Activated CD4-positive, alpha-beta T cell treated with anti-CD3 and anti-CD28 coated beads, Interleukin-2, amount 50 U/mL, for 16 hours (primary cell): ENCODE data around the gene CLK3.
"Not testable (repeated sequence)": the region's sequence is repeated elsewhere in the genome, so short reads cannot be mapped to it uniquely, and the experiment has no call there.

ENCODE experiments used
- DNase-seq: peaks from one replicate; pipeline ENCODE4 v3.0.0-alpha.2; 2020

CLK3 gene

GRCh38 chr15:74615508-74616365, at the start of gene CLK3:
Gene CLK3, plus strand, starts transcription at chr15:74615836. Its CDS starts 3,361 bp downstream, at chr15:74619197.
- DNase-seq, result peak; percentile 95

DNA sequence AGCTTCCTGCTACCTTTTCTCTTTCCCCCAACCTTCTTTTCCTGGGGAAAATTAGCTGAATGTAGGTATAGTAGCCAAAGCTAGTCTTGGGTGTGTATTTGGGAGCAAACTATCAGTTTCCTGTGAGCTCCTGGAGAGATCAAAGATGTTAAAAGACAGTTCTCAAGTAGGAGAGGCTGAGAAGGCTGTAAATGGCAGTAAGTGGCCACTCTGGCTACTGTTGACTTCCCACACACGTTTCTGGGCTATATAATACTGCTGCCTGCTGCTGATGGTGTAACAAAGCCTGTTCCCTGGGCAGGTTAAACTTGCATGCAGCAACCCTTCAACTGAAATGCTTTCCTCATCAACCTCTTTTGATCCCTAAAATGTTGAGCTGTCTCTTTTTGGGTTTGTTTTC, 47.0 kb upstream of the CLK3 start:
- no peak for DNase-seq

GRCh38 chr15:74569731-74570070, 45.9 kb upstream of the CLK3 start:
- DNase-seq, result no peak

- no peak for DNase-seq
Observed at GRCh38 chr15:74571191-74571590, 44.4 kb upstream of the CLK3 start.

GRCh38 chr15:74573987-74574386, 41.6 kb upstream of the CLK3 start:
- peak; percentile 23 for DNase-seq

- DNase-seq, result no peak
Observed at GRCh38 chr15:74578496-74578994, 37.1 kb upstream of the CLK3 start.

DNA sequence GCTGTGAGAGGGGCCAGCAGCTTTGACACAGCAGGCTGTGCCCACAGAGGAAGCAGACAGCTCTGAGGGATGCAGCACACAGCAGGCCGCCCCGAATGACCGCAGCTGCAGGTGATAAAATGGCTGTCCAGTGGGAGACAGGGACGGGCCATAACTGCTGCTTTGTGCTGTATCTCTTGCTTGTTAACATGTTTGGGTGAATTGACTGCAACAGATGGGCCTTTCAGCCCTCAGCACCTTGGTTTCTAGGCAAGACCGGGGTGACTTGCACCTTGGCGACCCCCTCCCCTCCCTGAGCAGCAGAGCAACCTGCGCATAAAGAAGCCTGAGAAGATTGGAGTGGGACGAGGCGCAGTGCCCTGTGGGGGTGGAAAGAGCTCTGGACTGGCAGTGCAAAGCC, 36.6 kb upstream of the CLK3 start:
- no peak for DNase-seq

- peak; percentile 20 for DNase-seq
Observed at GRCh38 chr15:74580538-74581350, 34.9 kb upstream of the CLK3 start.

GRCh38 chr15:74584204-74584603, 31.4 kb upstream of the CLK3 start:
- DNase-seq, result no peak

DNA sequence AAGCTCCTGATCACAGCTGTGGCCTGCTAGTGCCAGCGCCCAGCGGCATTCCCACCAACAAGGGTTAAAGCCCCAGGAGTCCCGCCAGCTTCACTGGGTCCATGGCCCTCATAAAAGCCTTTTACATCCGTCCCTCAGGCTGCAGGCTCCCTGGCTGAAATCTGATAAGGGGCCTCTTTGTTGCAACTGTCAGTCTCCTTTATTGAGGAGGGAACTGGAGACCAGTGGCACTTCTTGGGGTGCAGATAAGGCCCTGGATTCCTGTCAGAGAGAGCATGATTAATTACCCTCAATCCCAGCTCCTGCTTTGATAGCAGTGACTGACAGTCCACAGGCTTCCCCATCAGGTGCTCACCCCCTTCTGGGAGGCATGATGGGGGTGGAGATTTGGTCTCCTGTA, 30.9 kb upstream of the CLK3 start:
- DNase-seq, result no peak

GRCh38 chr15:74585191-74585590, 30.4 kb upstream of the CLK3 start:
- DNase-seq, result no peak

DNA sequence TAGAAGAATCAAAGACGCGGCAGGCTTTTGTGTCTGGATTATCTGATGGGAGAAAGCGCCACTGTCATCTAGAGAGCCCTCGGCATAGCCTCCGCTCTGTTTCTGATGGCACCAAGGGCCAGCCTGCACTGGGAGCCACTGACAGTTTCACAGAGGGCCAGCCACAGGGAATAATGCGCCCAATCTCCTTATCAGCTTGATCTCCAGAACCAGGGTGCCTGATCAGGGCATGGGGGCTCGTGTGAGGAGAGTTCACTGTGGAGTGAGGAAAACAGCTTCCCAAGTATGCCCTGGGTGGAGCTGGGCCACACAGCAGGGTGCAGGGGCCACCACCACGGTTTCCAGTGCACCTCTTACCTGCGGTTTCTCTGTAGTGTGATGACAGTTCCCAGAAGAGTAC, 29.8 kb upstream of the CLK3 start:
- no peak for DNase-seq

GRCh38 chr15:74589826-74590225, 25.8 kb upstream of the CLK3 start:
- no peak for DNase-seq

DNA sequence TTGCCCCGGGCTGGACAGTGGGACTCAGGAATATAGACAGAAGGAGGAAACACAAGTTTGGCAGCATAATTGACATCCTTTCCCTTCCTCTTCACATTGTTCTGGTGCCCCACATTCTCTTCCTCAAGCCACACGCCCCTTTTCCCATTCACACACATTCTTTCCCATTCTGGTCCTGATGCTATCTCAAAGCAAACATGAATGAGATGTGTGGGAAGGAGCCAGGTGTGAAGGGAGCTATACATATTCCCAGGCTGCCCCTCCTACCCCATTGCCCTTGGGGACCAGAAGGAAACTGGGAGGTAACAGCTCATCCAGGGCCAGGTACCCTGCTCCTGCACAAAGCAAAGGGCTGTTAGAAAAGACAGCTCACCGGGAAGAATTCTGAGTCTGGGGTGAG, 23.4 kb upstream of the CLK3 start:
- DNase-seq, result no peak

DNA sequence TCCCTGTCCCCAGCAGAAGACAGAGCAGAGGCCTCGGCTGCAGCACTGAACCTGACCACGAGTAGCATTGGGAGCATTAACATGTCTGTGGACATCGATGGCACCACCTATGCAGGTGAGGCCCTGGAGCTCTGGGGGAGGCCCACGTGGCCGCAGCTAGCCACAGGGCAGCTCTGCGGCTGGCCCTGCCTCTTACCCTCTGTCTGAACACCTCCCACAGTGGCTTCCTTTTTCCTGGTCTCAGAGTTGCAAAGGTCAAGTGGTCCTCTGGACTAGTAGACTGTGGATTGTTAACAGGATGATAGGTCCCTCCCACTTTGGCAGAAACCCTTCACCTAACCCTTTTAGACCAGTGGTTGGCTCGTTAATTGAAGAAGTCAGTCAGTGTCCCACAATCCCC, 22.5 kb upstream of the CLK3 start:
- no peak for DNase-seq

GRCh38 chr15:74594455-74594854, 21.2 kb upstream of the CLK3 start:
- no peak for DNase-seq

DNA sequence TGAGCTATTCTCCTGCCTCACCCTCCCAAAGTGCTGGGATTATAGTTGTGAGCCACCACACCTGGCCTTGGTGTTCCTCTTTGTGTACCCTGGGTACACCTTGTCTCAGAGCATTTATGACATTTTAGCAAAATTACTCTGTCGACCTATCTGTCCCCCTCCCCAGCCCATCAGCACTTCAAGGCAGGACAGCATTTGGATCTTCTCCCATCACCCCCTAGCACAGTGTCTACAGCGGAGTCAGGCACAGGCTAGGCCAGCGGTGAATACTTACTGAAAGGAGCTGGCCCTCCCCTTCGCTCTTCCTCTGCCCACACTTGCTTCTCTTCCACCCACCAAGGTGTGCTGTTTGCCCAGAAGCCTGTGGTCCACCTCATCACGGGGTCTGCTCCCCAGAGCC, 20.4 kb upstream of the CLK3 start:
- DNase-seq, result no peak

DNA sequence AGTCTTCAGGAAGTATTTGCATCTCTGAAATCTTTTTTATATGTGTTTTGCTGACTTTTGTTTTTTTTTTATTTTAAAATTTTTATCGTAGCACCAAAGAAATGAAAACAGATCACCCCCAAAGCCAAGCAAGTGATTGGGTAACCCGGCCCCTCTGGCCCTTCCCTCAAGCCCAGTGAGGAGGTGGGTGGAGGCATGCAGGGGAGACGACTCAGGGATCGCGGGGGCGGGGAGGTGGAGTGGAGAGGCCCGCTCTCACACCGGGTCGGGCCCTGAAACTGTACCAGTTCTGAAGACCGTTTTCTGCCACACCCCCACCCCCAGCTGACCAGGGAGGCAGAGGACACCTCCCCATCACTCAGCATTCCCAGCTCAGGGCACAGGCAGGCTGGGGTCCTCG, 18.9 kb upstream of the CLK3 start:
- DNase-seq, result not testable (repeated sequence)

DNA sequence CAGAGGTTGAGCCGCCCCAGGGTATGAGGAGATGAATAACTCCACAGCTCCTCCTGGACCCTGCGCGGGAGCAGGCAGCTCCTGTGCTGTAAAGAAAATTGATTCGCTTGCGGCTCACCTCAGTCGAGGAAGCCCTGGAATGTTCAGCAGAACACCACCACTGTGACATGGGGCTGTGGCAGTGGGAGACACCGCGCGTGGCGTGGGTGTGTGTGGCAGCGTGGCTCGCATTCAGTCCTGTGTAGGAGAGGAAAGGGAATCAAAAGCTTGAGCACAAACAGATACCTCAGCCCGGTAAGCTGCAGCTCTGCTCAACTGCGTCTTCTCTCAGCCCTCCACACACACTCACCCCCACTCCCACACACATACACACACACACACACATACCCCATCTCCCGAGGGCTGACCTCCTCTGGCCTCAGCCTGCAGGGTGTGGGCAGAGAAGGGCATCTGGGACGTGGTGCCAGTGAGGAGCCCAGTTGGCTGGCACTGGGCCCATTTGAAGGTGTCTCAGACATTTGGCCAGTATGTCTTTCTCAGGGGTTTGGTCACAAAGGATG, 18.4 kb upstream of the CLK3 start:
- not testable (repeated sequence) for DNase-seq

DNA sequence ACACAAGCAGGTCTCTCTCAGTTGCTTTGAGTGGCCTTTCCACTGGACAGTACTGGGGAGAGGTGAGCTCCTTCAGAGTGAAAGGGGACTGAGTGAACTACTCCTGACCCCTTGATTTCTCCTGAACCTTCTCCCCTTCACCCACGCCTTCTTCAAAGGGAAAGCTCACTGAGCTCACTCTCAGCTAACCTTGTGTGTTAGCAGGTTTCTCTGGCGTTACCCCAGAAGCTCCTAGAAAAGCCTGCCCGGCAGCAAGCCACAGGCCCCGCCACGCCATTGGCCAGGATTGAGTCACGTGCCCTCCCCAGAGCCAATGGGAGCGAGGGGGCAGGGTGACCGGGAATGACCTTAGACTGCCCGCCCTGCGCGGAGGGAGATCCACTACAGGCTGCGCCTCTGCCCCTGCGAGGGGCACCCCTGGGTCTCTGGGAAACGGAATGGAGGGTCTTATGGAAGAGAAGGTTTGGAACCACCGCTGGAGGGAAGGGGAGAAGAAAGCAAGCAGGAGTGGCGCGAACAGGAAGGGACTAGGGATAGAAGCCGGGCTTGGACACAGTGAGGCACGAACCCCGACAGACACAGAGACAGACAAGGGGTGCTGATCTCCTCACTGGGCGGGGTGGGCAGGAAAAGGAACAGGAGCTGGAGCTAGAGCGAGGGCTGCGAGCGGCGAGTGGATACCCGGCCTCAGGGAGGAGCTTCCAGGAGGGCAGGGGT, 17.4 kb upstream of the CLK3 start:
- peak; percentile 91 for DNase-seq

DNA sequence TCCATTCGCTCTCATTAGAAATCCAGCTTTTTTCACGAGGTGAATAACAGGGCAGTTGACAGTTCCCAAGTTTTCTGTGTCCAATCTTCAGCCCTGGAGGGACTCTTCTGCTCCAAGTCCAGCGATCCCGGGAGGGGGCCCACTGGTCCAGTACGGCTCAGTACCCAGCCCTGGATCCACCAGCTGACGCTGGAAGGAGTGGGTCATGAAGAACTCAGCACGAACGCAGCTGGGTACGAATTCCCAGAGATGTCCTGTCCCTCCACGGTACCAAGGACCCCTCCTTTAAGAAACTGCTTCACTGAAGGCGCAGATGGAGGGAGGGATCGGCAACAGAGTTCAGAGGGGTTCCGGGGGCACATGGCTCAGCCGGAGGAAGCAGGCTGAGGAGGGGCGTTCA, 16.5 kb upstream of the CLK3 start:
- no peak for DNase-seq

DNA sequence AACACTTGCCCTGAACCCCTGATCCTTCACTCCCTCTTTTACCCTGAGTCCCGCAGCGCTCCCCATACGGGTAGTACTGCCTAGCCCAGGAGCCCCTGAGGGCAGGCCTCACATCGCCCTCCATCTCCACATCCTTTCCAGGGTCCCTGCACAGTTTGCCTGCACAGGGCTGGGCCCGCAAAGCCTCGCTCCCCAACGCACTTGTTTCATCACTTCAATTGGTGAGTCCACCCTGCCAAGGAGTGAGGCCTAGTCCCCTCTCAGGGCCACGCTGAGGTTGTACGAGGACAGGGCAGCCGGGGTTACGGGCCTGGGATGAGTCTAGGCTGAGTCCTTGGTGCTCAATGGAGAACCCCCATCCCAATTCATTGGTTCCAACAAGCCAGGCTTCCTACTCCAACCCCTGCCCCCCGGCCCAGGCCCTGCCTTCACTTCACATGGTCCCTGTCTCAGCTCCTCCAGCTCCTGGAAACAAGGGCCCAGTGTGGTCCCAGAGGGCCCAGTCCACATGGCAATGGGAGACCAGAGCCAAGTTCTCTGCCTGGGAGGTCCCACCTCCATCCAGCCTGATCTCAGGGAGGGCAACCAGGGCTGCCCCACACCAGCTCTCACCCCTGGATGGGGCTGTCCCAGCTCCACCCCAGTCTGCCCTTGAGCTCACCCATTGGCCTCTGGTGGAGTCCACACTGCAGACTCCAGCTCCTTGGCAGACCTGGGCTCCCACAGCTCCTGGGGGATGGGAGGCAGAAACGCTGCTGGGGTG, 12.4 kb upstream of the CLK3 start:
- no peak for DNase-seq
